SH-SY5Y (cell line): Measurements from ENCODE around the gene TSEN2.

Source experiments
- GATA2 ChIP-seq: IDR thresholded peaks from 2 replicates; pipeline ENCODE4 v1.6.1; 2011; ENCODE audit warnings: mild to moderate bottlenecking, low read depth, low read length
- GATA3 ChIP-seq: IDR thresholded peaks from 2 replicates; pipeline ENCODE4 v1.6.1; 2011; ENCODE audit warnings: low read depth, mild to moderate bottlenecking, low read length, moderate library complexity

GRCh38 chr3:12437221-12437605 is 47.1 kb upstream of the TSEN2 start:
- no peak for TF ChIP-seq GATA2
- no peak for TF ChIP-seq GATA3
